HEK293 (cell line): ENCODE data around the gene CHST2.

Experiments used
- FEZF1 ChIP-seq: fragments of 450-650 bp; formaldehyde crosslinking; IDR thresholded peaks from 2 replicates; pipeline ENCODE4 v1.5.1; 2016; ENCODE audit warnings: missing biosample characterization, missing genetic modification characterization
- SP2 ChIP-seq: fragments of 450-650 bp; formaldehyde crosslinking; IDR thresholded peaks from 2 replicates; pipeline ENCODE4 v1.5.1; 2016; ENCODE audit warnings: missing biosample characterization, missing genetic modification characterization
- TCF7L2 ChIP-seq: IDR thresholded peaks from 2 replicates; pipeline ENCODE4 v1.6.1; 2011; ENCODE audit warnings: low read depth, mild to moderate bottlenecking, inconsistent platforms, low read length, moderate library complexity, borderline replicate concordance
- TRIM28 ChIP-seq: IDR thresholded peaks from 2 replicates; pipeline ENCODE4 v1.6.1; 2011; ENCODE audit warnings: low read length, control low read depth, borderline replicate concordance
- YY1 ChIP-seq: fragments of 450-650 bp; formaldehyde crosslinking; IDR thresholded peaks from 2 replicates; pipeline ENCODE4 v1.5.1; 2018; ENCODE audit warnings: missing biosample characterization, missing genetic modification characterization
- ZNF2 ChIP-seq: fragments of 450-650 bp; formaldehyde crosslinking; IDR thresholded peaks from 2 replicates; pipeline ENCODE4 v1.5.1; 2016; ENCODE audit warnings: missing biosample characterization, missing genetic modification characterization
- ZNF623 ChIP-seq: fragments of 450-650 bp; formaldehyde crosslinking; IDR thresholded peaks from 2 replicates; pipeline ENCODE4 v1.5.1; 2016; ENCODE audit warnings: missing biosample characterization, missing genetic modification characterization
- ZNF747 ChIP-seq: fragments of 450-650 bp; formaldehyde crosslinking; IDR thresholded peaks from 2 replicates; pipeline ENCODE4 v1.5.1; 2016; ENCODE audit warnings: missing biosample characterization, missing genetic modification characterization
- ZNF76 ChIP-seq: fragments of 450-650 bp; formaldehyde crosslinking; IDR thresholded peaks from 2 replicates; pipeline ENCODE4; 2016; ENCODE audit warnings: low read depth, missing biosample characterization, missing genetic modification characterization, borderline replicate concordance
- ZNF768 ChIP-seq: fragments of 450-650 bp; formaldehyde crosslinking; IDR thresholded peaks from 2 replicates; pipeline ENCODE4 v1.5.1; 2018; ENCODE audit warnings: missing biosample characterization, mild to moderate bottlenecking, missing genetic modification characterization
- ZSCAN5A ChIP-seq: fragments of 450-650 bp; formaldehyde crosslinking; IDR thresholded peaks from 2 replicates; pipeline ENCODE4 v1.5.1; 2016; ENCODE audit warnings: missing biosample characterization, missing genetic modification characterization
- TF ChIP-seq, protein P1 (sequence below): fragments of 450-650 bp; formaldehyde crosslinking; IDR thresholded peaks from 2 replicates; pipeline ENCODE4 v1.5.1; 2016; ENCODE audit warnings: missing biosample characterization, missing genetic modification characterization
- TF ChIP-seq, protein P2 (sequence below): fragments of 450-650 bp; formaldehyde crosslinking; IDR thresholded peaks from 2 replicates; pipeline ENCODE4 v1.5.1; 2016; ENCODE audit warnings: missing biosample characterization, missing genetic modification characterization

DNA sequence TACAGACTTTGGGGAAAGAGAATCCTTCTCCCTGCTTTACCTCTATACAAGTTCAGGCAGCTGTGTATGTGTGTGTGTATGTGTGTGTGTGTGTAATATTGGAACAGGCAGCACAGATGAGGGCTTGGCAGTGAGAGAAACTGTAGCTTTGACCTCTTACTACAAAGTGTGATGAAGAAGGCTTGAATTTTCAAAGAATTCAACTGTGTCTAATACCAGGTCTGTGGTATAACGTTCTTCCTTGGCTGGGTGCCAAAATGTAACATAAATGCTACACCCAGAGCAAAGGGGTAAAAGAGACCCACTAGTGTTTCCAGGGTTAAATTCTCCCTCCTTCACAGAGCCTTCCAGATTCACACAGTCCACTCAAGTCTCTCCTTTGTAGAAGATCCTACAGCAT lies 51.1 kb downstream of the CHST2 start:
- TF ChIP-seq, protein P1, sequence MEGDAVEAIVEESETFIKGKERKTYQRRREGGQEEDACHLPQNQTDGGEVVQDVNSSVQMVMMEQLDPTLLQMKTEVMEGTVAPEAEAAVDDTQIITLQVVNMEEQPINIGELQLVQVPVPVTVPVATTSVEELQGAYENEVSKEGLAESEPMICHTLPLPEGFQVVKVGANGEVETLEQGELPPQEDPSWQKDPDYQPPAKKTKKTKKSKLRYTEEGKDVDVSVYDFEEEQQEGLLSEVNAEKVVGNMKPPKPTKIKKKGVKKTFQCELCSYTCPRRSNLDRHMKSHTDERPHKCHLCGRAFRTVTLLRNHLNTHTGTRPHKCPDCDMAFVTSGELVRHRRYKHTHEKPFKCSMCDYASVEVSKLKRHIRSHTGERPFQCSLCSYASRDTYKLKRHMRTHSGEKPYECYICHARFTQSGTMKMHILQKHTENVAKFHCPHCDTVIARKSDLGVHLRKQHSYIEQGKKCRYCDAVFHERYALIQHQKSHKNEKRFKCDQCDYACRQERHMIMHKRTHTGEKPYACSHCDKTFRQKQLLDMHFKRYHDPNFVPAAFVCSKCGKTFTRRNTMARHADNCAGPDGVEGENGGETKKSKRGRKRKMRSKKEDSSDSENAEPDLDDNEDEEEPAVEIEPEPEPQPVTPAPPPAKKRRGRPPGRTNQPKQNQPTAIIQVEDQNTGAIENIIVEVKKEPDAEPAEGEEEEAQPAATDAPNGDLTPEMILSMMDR (tag by site-specific recombination): no peak
- TF ChIP-seq TCF7L2 (no peak), ZNF2 (tag by site-specific recombination) (no peak), SP2 (tag by site-specific recombination) (no peak), ZNF747 (tag by site-specific recombination) (no peak), YY1 (tag by site-specific recombination) (no peak), FEZF1 (tag by site-specific recombination) (no peak), TRIM28 (no peak), ZNF623 (tag by site-specific recombination) (no peak), ZSCAN5A (tag by site-specific recombination) (no peak), ZNF768 (tag by site-specific recombination) (no peak), ZNF76 (no peak)
- TF ChIP-seq, protein P2, sequence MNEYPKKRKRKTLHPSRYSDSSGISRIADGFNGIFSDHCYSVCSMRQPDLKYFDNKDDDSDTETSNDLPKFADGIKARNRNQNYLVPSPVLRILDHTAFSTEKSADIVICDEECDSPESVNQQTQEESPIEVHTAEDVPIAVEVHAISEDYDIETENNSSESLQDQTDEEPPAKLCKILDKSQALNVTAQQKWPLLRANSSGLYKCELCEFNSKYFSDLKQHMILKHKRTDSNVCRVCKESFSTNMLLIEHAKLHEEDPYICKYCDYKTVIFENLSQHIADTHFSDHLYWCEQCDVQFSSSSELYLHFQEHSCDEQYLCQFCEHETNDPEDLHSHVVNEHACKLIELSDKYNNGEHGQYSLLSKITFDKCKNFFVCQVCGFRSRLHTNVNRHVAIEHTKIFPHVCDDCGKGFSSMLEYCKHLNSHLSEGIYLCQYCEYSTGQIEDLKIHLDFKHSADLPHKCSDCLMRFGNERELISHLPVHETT (tag by site-specific recombination): no peak
